GM19324 (cell line): Measurements from ENCODE around the gene TCF4.

Source experiments
- ATAC-seq: cut with Tn5 transposase; IDR thresholded peaks from one replicate; pipeline ENCODE4 v1.9.1; 2021; ENCODE audit warnings: mild to moderate bottlenecking, moderate library complexity; ENCODE audit not compliant: unreplicated experiment, low FRiP score

Gene TCF4

DNA sequence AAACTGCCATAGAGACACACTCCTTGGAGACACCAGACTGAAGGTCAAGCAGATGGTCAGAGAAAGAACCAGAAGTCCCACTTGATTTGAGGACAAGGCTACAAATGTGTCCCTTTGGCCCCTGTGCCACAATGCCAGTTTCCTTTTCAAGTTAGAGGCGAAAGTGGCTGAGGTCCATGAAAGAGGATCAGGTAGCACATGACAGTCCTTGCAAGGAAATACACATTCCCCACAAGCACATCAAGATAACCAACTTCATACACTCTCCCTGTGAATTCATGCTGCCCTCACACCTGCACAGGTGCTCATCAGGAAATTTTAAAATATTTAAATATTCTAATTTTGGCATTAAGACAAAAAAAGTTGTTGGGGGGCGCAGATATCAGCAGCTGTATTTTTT is 218.6 kb downstream of the TCF4 start:
- ATAC-seq: no peak

DNA sequence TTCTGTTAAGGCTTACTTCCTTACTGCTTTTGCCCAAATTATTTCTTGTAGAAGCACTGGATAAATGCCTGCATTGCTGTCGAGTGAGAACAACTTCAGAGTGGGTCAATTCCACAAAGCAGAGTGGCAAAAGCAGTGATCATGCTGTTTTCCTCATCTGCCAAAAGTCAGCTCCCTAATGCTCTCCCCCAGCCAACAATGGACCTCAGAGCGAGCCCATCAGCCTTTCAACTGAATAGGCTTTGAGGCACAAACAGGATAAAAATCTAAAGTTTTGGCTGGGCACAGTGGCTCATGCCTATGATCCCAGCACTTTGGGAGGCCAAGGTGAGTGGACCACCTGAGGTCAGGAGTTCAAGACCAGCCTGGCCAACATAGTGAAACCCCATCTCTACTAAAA is 222.7 kb downstream of the TCF4 start:
- ATAC-seq: no peak

DNA sequence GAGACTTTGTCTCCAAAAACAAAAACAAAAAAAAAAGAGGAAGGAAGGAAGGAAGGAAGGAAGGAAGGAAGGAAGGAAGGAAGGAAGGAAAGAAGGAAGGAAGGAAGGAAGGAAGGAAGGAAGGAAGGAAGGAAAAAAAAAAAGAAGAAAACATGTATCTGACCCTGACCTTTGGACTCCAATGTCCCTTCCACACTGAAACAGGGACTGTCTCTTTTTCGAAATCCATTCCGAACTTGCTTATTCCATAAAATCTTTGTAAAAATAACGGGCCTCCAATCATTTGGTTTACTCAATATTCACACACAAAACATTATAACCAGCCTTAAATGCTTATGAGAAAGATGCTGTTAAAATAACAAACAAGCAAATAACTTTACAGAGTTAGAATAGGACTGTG is 225.7 kb downstream of the TCF4 start:
- no peak for ATAC-seq

DNA sequence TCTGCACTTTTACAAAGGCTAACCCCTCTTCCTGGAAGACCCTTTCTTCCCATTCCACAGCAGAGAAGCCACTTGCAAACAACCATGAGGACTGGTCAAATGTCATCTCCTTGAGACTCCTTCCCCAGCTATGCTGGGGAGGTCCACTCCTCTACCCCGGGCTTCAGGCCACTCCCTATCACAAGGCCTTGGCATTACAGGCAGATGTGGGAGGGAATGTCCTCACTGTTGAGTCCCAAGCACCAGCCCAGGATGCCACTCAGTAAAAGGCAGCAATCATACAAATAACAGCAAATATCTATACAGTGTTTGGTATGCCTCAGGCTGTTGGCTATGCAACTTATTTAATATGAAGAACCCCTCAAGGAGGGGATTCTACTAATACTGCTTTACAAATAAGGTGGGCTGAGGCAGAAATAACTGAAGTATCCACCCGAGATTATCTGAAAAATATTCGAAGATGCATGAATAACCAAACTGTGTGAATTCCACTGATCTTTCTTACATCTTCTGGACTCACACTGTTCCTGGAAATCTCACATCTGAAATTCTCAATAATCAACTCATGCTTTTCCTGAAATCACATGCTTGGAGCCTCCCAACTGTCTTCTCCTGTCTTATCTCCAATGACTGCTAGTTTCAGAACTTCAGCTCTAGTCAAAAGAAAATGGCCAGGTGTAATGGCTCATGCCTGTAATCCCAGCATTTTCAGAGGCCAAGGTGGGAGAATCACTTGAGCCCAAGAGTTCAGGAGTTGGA is 226.3 kb downstream of the TCF4 start:
- ATAC-seq: no peak

DNA sequence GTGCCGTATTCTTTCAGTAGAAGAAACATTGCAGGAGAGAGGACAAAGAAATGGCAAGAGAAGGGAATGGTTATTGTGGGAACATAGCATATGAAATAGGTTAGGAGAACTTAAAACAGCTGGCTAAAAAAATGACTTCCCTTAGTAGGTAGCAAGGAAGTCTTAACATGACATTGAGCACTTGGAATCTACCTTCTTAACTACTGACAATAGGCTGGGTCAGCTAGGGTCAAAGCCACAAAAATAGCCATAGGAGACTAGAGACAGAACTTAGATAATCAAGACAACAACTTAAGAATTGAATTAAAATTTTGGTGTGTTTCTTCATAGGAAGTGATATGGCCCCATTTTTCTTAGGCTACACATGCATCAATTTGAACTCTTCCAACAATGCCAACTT is 227.9 kb downstream of the TCF4 start:
- no peak for ATAC-seq

DNA sequence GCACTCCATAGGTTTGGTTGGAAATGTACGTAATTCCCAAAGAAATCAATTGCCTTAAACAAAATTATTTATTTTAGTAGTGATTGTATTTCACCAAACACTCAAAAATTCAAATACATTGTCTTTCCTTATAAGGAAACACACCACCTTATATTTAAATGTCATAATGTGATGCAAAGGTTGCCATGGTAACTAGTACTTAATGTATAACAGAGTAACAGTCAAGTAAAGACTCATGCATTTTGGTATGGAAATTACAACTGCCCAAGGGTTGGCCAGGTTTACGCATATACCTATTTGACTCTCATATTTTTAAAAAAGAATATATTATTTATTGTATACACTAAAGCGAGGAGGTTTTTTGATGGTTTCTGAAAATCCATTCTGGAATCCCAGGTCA is 231.2 kb downstream of the TCF4 start:
- no peak for ATAC-seq

DNA sequence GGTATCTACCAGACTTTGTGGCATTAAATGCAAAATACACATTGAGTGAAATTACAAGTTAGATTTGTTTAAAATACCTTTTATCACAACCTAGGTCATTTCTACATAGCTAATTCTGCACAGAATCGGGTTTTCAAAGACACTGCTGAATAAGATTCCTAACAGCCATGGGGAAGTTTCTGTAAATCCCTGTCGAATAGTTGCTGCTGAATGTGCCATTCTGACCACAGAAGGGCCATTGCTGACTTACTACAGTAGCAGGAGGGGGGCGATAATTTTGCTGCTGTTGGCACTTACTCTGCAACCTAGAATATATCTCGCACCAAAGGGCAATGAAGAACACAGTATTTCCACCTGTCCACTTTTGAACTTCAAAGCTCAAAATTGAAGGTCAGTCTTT is 232.8 kb downstream of the TCF4 start:
- ATAC-seq: no peak

DNA sequence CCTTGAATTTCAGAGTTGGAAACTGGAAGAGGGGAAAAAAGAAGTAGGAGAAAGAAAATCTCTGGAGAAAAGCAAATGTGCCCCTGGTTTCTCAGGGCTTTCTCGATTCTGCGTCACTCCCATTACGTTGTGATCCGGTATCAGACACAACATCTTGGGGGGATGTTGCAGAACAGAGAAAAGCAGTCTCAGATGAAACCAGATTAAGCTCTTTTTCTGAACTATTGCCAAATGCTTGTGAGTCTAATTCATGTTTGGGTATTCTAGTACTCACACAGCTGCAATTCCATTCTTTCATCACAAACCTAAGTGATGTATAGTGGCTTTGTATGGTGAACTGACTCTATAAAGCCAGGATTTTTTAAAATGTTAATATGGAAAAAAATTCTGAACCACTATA is 233.2 kb downstream of the TCF4 start:
- ATAC-seq: no peak

DNA sequence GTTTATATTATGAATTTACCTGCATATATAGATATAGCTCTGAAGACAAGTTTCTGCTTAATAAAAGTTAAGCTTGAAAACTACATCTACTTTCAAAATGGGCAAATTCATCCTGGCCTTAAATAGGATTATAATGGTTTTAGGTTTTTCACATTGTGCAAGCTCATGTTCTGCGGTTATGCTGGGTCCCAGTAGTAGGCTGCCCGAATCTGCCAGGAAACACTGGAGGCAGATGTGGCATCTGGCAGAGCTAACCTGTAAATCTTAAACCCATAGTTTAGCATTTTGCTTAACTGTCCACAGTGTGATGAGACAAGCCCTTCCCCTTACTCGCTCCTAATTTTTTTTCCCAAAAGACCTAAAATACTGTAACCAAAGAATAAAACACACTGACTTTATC is 234.2 kb downstream of the TCF4 start:
- no peak for ATAC-seq

DNA sequence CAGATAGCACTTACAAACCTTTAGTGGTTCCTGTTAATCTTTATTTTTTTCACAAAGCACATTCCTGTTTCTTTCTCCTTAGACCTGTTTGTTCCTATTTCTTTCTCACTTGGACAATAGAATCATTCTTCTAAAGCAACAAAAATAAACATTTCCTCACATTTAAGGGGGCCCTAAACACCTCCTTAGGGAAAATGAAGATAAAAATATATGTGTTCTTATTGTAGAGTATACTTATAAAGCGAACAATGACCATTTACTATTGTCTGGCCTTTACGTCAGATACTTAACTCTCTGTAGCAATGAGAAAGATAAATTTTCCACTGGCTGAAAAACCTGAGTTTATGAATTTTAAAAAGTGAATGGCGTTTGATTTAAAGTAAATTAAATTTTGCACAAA is 234.6 kb downstream of the TCF4 start:
- ATAC-seq: no peak

DNA sequence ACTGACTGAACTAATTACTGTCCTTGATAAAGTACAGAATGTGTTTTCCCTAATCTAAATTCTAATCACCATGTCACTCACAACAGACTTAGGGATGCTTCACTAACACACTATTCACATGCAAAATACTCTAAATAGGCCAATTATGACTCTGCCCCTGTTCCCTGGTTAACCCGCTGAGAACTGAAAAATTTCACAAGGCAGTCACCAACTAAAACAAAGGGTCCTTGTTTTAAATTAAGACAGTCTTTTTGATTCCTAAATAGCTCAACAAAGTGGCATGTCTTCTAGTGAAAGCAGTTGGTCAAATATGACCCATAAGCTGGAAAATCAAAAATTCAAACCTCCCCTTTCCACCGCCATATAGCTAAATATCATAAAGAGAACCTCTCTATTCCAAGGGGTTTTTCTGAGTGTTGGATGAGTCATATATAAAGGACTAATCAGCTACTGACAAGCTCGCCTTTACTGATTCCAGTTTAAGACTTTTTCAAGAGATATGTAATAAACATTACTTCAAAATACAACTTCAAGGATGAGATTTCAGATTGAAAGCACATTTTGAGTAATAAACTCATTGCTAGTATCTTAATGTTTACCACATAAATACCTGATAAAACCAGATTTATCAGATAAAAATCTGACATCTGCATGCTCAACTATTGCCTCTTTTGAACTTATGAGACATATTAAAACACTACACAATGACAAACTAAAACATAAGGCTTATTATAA is 235.8 kb downstream of the TCF4 start:
- no peak for ATAC-seq

DNA sequence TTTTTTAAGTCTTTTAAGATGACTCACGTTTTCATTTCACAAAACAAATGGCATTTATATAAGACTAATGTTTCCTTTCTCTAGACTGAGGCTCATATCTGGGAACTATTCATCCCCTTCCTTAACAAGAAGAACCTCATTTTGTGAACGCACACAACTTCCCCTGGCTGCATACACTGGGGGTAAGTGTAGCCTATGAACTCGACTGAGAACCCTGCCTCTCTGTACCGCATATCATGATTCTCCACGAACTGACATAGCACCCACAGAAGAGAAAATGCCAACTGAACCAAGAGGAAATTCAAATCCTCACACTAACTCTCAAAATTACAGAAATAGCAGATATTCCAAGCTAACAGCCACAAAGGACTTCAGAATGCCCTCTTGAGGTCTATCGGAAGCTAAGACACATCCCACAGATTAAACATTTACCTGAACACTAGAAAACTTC is 236.7 kb downstream of the TCF4 start:
- no peak for ATAC-seq

DNA sequence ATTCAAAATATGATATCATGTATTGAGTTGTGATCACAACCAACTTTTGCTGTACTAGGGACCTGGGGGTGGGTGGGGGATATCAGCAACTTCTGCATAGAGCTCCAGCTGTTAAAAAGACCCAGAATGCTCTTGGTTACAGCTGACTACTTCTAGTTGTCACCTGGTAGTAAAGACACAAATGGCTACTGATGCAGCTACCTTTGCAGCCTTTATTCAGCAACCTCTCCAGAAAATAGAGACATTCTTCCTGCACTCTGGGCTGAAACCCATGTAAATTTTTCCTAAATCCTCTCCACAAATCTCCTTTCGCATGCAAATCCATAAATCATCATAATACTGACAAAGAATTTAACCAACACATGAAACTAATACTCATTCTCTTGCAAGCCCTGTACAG is 238.3 kb downstream of the TCF4 start:
- ATAC-seq: no peak

DNA sequence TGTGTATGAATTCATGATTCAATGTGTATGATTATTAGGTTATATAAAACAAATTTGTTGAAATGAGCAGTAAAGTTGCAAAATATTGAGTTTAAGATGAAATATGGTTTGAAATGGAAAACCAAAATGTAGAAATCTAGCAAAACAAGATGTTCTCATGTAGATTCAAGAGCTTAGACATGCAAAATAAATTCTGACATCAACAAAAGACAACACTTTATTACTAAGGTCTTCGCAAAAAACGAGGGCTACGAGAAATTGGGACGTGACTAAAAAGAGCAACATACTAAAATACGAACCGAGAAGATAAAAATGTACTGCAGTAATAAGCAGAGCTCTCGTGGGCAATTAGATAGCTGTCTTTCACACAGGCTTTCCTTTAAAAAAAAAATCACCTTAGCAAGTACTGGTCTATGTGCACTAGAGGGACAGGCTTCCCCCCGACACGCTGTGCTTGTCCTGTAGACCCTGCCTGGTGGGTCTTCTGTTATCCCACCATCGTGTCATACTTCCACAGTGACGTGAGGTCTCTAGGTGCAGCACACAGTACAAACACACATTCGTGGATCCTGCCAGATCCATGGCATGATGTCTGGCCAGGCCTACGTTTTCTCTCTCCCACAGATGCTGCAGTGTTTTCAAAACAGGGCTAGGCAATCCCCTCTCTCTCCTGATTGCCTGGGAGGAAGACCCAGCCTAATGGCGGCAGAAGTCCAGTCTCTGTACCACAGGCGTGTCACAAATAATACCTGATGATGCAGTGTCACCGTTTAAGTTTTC is 240.8 kb downstream of the TCF4 start:
- no peak for ATAC-seq

DNA sequence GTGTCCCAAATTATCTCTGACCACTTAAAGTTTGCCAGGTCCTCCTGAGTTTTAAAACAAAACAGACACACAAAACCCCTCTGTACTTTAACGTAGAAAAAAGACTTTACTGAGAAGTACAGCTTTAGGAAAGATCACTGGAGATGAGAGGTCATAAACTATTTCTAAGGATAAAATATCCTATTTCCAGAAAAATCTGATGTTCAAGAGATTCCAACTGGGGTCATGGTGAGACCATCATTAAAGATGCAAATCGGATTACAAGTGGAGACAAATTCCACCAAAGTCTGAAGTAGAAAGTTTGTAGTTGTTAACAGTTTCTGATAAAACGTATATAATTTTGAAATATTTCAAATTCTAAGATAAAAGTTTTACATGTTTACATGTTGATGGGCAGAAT is 241.6 kb downstream of the TCF4 start:
- no peak for ATAC-seq

DNA sequence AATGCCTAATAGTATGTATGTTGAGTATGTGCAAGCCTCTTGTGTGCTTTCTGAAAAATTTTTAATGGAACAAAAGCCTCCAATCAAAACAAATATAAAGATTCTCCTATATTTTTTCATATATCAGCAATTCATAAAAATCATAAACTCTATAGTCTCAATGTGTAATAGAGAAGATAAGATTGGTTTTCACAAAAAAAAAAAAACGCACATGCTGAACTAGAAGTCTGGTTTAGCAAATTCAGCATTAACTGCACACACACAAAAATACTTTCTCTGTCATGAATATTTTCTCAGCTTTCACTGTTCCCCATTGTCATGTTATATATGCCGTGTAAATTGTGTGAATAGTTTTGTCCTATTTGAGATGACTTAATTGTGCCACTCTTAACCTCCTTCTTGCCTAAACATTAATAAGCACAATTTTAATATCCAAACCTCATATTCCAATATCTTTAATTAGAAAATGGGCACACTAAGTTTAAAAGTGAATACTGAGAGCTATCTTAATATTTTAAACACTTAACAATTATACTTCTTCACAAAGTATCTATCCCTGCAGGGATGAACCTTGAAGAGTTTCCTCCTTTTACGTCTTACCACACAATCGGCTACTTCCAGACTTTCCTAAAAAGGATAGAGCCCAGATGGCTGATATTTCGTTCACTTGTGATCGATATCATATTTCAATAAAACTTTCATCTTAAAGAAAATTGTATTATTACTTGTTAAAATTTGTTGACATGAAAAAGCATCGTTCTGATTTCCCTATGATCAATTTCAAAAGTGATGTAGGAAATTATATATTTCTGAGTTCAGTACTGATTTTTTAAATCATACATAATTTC is 242.7 kb downstream of the TCF4 start:
- no peak for ATAC-seq

DNA sequence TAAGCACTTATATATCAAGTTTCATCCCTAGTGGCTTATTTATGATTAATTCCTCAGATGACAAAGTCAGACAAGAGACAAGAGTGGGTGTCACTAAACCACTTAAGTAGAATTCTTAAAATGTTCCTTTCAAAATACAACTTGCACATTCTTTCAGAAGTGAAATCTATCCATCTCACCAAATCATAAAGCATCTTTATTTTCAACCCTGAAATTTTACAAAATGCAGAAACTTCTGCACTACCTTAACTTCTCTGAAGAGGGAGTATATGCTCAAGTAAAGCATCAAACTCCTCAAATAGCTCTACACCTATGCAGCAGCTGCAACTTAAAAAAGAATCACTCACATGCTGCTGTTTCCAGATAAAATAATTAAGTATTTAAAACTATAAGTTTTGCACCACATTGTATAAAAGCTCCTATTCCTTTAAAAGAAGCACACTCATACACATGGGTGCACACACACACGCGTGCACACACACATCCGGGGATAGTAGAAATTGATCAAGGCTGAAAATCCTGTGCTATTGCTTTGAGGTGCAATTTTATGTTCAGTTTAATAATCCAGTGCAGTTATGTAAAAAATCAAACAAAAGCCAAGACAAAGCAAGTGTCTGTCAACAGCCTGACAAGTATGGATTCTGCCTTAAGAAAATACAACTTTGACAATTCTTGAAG is 244.5 kb downstream of the TCF4 start:
- ATAC-seq: no peak

DNA sequence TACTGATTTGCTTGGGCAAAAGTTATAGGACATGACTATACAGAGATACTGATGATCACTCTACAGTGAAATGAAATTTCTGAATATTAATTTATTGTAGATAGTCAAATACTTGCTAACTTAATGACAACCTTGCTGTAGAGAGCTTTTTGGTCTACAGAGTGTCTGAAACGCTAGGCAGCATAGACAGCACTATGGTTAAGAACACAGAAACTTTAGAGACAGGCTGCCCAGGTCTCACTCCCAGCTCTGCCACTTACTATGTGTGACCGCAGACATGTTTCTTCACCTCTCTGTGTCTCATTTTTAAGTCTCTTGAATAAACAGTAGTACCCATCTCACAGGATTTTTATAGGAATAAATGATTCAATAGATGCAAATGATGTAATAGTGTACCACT is 247.0 kb downstream of the TCF4 start:
- ATAC-seq: no peak

DNA sequence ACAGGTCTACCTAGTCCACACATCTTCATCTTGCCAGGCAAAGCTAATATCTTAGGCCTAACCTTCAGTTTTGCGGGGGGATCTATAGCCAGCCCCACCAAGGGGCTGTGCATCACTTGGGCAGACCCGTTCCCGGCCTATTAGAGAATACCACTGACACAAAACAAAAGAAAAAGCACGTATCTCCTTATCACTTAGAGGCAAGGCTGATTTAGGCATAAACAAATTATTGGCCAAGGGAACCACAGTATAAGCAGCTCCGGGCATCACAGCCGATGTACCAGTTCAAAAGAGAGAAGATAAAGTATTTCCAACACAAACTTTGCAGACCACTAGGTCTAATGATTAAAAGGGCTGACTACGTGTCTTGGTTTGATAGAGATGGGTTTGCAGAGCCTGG is 248.0 kb downstream of the TCF4 start:
- no peak for ATAC-seq
